Measurements from ENCODE around the gene RNF150.
"Not testable (repeated sequence)": the region's sequence is repeated elsewhere in the genome, so short reads cannot be mapped to it uniquely, and the experiment has no call there.

Gene RNF150

DNA sequence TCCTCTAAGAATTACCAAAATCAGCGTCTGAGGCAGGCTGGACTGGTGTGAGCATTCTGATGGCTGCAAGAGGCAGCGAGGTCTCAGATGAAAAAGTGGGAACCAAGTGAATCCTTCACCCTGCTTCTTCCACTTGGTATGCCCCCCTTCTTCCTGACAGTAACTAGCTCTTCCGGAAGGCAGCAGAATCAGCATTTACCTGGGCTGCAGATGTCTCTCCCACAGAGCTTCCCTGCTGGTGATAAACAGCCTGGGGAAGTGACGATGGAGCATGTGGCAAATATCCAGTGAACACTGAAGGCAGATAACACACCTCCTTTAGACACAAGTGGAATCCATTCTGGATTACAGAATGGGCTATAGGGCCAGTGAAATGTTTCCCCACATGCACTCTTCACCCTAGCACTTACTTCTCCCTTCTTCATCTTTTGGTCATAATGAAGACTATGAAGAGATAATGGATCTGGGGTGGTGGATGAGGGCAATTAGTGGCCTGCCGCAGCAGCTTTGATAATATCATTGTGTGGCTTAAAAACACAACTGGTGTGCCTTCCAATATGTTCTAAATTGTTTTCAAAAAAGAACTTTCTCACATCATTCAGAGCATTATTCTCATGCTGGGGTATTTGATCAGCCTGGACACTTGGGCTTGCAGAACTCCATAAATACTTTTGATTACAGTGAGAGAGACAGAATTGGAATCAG is 316.3 kb downstream of the RNF150 start:
- no peak for DNase-seq (ENCODE audit: low read depth, low spot score)
- no peak overlapping the region for H3K4me3 ChIP-seq (ENCODE audit: low read length)

GRCh38 chr4:140813804-140814203 is 319.5 kb downstream of the RNF150 start:
- no peak overlapping the region for H3K4me3 ChIP-seq (ENCODE audit: low read length)
- no peak for DNase-seq (ENCODE audit: low read depth, low spot score)

DNA sequence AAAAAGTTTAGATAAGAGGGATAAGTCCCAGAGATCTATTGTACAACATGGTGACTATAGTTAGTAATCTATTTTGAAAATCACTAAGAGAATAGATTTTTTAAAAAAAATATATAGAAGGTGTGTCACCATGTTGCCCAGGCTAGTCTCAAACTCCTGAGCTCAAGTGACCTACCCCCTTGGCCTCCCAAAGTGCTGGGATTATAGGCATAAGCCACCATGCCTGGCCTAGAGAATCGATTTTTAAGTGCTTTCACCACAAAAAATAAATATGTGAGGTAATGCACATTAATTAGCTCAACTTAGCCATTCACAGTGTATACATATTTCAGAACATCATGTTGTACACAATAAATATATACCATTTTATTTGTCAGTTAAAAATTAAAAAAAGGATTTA is 320.4 kb downstream of the RNF150 start:
- no peak for DNase-seq (ENCODE audit: low read depth, low spot score)
- H3K4me3 ChIP-seq (ENCODE audit: low read length): no peak overlapping the region

GRCh38 chr4:140811429-140811828 is 321.8 kb downstream of the RNF150 start:
- DNase-seq (ENCODE audit: low read depth, low spot score): no peak

GRCh38 chr4:140810591-140811169 is 322.6 kb downstream of the RNF150 start:
- not testable (repeated sequence) for DNase-seq (ENCODE audit: low read depth, low spot score); H3K4me3 ChIP-seq (ENCODE audit: low read length)

More at GRCh38 chr4:140811429-140811828, 321.8 kb downstream of the RNF150 start:
- no peak overlapping the region for H3K4me3 ChIP-seq (ENCODE audit: low read length)
